GM19025 (cell line): Measurements from ENCODE around the gene FLNB.
"Not testable (repeated sequence)": the region's sequence is repeated elsewhere in the genome, so short reads cannot be mapped to it uniquely, and the experiment has no call there.

ENCODE experiments used
- ATAC-seq: cut with Tn5 transposase; IDR thresholded peaks from one replicate; pipeline ENCODE4 v1.9.1; 2021; ENCODE audit warnings: mild to moderate bottlenecking, low read depth, moderate library complexity; ENCODE audit not compliant: unreplicated experiment

Gene FLNB

GRCh38 chr3:58192069-58192468, 183.8 kb downstream of the FLNB start:
- no peak for ATAC-seq

GRCh38 chr3:58193682-58194407, 185.6 kb downstream of the FLNB start:
- no peak for ATAC-seq

GRCh38 chr3:58197588-58197987, 189.4 kb downstream of the FLNB start:
- ATAC-seq: no peak

- ATAC-seq: no peak
These were observed 190.1 kb downstream of the FLNB start for GRCh38 chr3:58198362-58198761.

GRCh38 chr3:58198804-58199203, 190.6 kb downstream of the FLNB start:
- ATAC-seq: no peak

- ATAC-seq: no peak
These were observed 192.0 kb downstream of the FLNB start for GRCh38 chr3:58200121-58200709.

GRCh38 chr3:58200846-58201355, 192.7 kb downstream of the FLNB start:
- no peak for ATAC-seq

- not testable (repeated sequence) for ATAC-seq
These were observed 193.2 kb downstream of the FLNB start for GRCh38 chr3:58201451-58201850.

GRCh38 chr3:58202917-58203360, 194.7 kb downstream of the FLNB start:
- peak; percentile 81 for ATAC-seq

- no peak for ATAC-seq
These were observed 195.3 kb downstream of the FLNB start for GRCh38 chr3:58203541-58203940.

GRCh38 chr3:58204720-58205119, 196.5 kb downstream of the FLNB start:
- no peak for ATAC-seq

GRCh38 chr3:58205981-58206380, 197.8 kb downstream of the FLNB start:
- no peak for ATAC-seq

GRCh38 chr3:58206406-58207011, 198.3 kb downstream of the FLNB start:
- ATAC-seq: no peak

GRCh38 chr3:58207954-58208353, 199.7 kb downstream of the FLNB start:
- ATAC-seq: no peak

- ATAC-seq: no peak
These were observed 201.7 kb downstream of the FLNB start for GRCh38 chr3:58209933-58210332.

- ATAC-seq: no peak
These were observed 202.7 kb downstream of the FLNB start, which contains the start of gene DNASE1L3 for GRCh38 chr3:58210761-58211460. Gene DNASE1L3 (minus strand): TSS chr3:58210972. CDS start chr3:58210906, 66 bp downstream.

- ATAC-seq: peak; percentile 69
These were observed 206.5 kb downstream of the FLNB start for GRCh38 chr3:58214484-58215316.

GRCh38 chr3:58215317-58216025, 207.2 kb downstream of the FLNB start:
- no peak for ATAC-seq

- ATAC-seq: no peak
These were observed 208.4 kb downstream of the FLNB start for GRCh38 chr3:58216496-58217195.
